Activated T-cell treated with anti-CD3 and anti-CD28 coated beads, Interleukin-2, amount 50 U/mL, for 24 hours (primary cell): Measurements from ENCODE around the gene CGNL1.

Source experiments
- DNase-seq: peaks from one replicate; pipeline ENCODE4 v3.0.0-alpha.2; 2020
- H3K27ac Mint-ChIP-seq: 2 replicates; pipeline ENCODE4 v1.8.0; 2020; ENCODE audit warnings: mild to moderate bottlenecking, mixed read lengths
- H3K27me3 Mint-ChIP-seq: 2 replicates; pipeline ENCODE4 v1.8.0; 2020; ENCODE audit warnings: mixed read lengths
- H3K36me3 Mint-ChIP-seq: 2 replicates; pipeline ENCODE4 v1.8.0; 2020; ENCODE audit warnings: low read depth, mixed read lengths
- H3K4me1 Mint-ChIP-seq: 2 replicates; pipeline ENCODE4 v1.8.0; 2020; ENCODE audit warnings: low read depth, mixed read lengths
- H3K4me3 Mint-ChIP-seq: 2 replicates; pipeline ENCODE4 v1.8.0; 2020; ENCODE audit warnings: mild to moderate bottlenecking, moderate library complexity, mixed read lengths
- H3K9me3 Mint-ChIP-seq: 2 replicates; pipeline ENCODE4 v1.8.0; 2020; ENCODE audit warnings: mixed read lengths

CGNL1 gene

DNA sequence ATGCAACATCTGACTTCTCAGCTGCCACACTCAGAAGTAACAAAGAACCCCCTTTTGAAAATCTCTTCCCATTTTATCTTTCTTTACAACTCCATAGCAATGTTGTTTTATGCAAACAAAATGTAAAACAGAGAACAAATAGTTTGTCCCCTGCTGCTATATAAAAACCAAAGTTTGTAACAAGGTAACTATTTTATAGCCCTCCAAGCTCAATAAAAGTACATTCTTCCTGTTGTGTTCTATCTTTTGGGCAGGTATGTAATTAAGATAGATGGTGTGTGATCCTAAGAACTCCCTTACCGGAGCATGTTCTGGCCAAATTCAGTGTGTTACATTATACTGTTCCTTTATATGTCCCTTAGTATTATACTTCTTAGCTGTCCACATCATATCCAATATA is 12.6 kb upstream of the CGNL1 start:
- H3K27ac Mint-ChIP-seq = no peak overlapping the region
- no peak overlapping the region for H3K4me3 Mint-ChIP-seq
- no peaks in the 10 kb centered on the region for H3K27me3 Mint-ChIP-seq
- no peaks in the 10 kb centered on the region for H3K4me1 Mint-ChIP-seq
- no peaks in the 10 kb centered on the region for H3K9me3 Mint-ChIP-seq
- H3K36me3 Mint-ChIP-seq = no peaks in the 10 kb centered on the region
- DNase-seq = no peak

- H3K9me3 Mint-ChIP-seq = no peaks in the 10 kb centered on the region
- H3K36me3 Mint-ChIP-seq = no peaks in the 10 kb centered on the region
- DNase-seq = no peak
- H3K27me3 Mint-ChIP-seq = no peaks in the 10 kb centered on the region
- no peaks in the 10 kb centered on the region for H3K4me1 Mint-ChIP-seq
- no peak overlapping the region for H3K27ac Mint-ChIP-seq
- no peak overlapping the region for H3K4me3 Mint-ChIP-seq
Observed at GRCh38 chr15:57364282-57365007, 11.9 kb upstream of the CGNL1 start.

DNA sequence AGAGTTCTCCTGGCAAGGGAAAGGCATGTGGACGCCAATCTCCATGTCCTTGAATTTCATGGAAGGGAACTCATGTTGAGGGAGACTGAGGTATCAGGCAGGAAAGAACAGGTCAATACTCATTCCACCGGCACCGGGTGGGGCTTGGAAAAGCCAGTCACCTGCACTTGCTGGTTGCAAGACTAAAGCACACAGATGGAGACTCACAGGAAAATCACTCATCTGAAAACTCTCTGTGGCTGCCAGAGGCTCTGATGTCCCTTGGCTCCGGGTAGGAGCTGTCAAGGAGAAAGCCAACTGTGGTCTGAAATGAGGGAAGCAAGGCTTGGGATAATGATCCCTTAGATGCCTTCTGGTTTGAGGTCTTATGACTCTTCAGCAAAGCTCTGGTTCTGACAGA is 8.7 kb upstream of the CGNL1 start:
- H3K36me3 Mint-ChIP-seq = no peaks in the 10 kb centered on the region
- no peaks in the 10 kb centered on the region for H3K4me1 Mint-ChIP-seq
- H3K4me3 Mint-ChIP-seq = no peak overlapping the region
- no peak overlapping the region for H3K27ac Mint-ChIP-seq
- H3K9me3 Mint-ChIP-seq = no peaks in the 10 kb centered on the region
- H3K27me3 Mint-ChIP-seq = peaks cover 3% of the 10 kb centered on the region
- DNase-seq = no peak

GRCh38 chr15:57370929-57371328 is 5.4 kb upstream of the CGNL1 start:
- Mint-ChIP-seq H3K9me3 (no peaks in the 10 kb centered on the region), H3K4me1 (peaks cover 2% of the 10 kb centered on the region), H3K4me3 (no peak overlapping the region), H3K36me3 (no peaks in the 10 kb centered on the region), H3K27ac (no peak overlapping the region), H3K27me3 (peaks cover 32% of the 10 kb centered on the region)
- DNase-seq = no peak

DNA sequence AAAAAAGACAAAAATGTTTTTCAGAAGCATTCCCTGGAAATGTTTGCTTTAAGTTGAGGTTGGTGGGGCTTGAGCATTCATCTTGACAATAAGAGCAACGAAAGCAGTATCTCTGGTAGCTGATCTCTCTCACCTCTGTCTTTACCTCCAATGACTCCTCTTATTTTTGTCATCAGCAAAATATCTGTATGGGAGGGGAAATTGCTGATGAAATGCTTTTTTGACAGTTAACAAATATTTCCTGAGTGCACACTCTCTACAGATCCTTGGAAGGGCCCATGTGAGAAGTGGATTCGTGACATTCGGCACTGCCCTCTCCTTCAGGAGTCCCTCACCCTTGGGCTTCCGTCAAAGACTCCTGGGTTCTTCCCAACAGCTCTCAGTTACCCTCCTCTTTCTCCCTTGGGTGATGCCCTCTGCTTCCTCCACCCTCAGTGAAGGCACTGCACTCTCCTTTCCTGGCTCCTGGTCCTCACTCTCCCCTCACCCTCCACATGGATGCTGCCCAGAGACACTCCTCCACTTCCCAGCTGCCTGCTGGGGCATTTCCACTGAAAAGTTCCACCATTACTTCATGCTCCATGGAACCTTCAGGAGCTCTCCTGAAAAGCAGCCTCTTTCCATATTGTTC is 2.9 kb upstream of the CGNL1 start:
- Mint-ChIP-seq H3K27me3 (peaks cover 49% of the 10 kb centered on the region), H3K9me3 (no peaks in the 10 kb centered on the region), H3K4me3 (no peak overlapping the region)

DNA sequence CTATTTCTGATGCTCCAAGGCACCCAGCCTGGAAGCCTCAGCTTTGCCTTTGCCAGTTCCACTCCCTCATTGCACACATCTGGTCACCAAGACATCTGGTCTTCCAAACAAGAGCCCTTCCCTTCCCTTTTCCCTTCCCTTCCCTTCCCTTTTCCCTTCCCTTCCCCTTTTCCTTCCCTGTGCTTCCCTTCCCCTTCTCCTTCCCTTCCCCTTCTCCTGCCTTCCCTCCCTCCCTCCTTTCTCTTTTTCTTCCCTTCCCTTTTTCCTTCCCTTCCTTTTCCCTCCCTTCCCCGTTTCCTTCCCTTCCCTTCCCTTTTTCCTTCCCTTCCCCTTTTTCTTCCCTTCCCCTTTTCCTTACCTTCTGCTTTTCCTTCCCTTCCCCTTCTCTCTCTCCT is 2.4 kb upstream of the CGNL1 start:
- H3K27ac Mint-ChIP-seq = no peak overlapping the region
- DNase-seq = no peak
- peaks cover 11% of the 10 kb centered on the region for H3K4me1 Mint-ChIP-seq
- H3K9me3 Mint-ChIP-seq = no peaks in the 10 kb centered on the region
- peaks cover 54% of the 10 kb centered on the region for H3K27me3 Mint-ChIP-seq
- no peaks in the 10 kb centered on the region for H3K36me3 Mint-ChIP-seq
- no peak overlapping the region for H3K4me3 Mint-ChIP-seq

More for the DNA sequence above, 2.9 kb upstream of the CGNL1 start:
- H3K4me1 Mint-ChIP-seq = peaks cover 11% of the 10 kb centered on the region
- no peak overlapping the region for H3K27ac Mint-ChIP-seq
- DNase-seq = no peak
- no peaks in the 10 kb centered on the region for H3K36me3 Mint-ChIP-seq

DNA sequence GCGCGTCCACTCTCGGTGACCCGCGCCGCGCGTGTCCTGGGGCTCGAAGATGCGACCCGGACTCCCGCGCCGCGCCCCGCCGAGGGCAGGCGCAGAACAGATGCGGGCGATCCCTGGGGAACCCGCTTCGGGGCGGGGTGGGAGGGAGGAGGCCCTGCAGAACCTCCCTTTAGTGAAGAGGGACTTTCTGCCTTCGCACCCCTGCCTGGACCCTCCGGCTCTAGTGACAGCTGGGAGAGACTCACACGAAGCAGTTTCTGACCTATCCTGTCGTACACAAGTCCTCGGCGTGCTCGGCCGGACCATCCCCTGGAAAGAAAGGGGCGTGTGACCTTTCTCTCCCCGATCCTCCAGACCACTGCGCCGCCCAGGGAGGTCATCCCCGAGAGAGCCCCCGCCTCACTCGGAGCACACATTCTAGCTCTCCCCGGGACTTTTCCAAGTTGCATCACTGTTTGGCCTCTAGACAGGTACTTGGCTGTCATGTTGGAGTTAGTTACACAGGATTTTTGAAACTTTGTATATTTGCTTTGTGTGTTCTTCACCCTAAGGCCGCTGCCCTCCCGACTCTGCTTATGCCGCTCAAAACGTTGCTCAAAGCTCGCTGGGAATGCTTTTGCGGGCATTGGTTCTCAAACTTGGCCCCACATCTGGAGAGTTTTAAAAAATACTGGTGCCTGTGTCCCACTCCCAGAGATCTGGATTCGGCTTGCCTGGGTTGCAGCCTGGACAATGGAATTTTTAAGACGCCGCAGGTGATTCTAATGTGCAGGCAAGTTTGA is 582 bp downstream of the CGNL1 start:
- DNase-seq = no peak
- Mint-ChIP-seq H3K27me3 (peaks cover 78% of the 10 kb centered on the region), H3K27ac (no peak overlapping the region), H3K36me3 (no peaks in the 10 kb centered on the region), H3K9me3 (no peaks in the 10 kb centered on the region), H3K4me3 (peak overlapping the region; percentile 47), H3K4me1 (peaks cover 11% of the 10 kb centered on the region)

DNA sequence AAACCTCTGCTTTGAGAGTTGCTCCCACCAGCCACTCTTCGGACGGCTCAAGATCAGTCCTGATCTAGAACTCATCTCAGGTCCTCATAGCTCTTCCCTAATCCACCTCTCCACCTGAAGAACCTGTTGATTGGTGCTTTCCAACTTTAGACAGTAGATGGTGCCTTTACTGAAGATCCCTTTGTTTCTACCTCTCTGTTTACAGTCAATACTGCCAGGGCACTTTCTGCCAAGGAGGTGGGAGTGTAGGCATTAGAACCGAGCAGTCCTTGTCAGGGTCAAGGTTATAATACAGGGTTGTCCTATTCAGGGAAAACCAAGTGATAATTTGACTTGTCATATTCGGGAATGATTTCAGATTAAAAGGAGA is 1.2 kb downstream of the CGNL1 start:
- H3K4me3 Mint-ChIP-seq = peak overlapping the region; percentile 47
- H3K9me3 Mint-ChIP-seq = no peaks in the 10 kb centered on the region
- no peak overlapping the region for H3K27ac Mint-ChIP-seq
- no peaks in the 10 kb centered on the region for H3K36me3 Mint-ChIP-seq
- H3K4me1 Mint-ChIP-seq = peaks cover 11% of the 10 kb centered on the region
- DNase-seq = no peak
- peaks cover 77% of the 10 kb centered on the region for H3K27me3 Mint-ChIP-seq

- Mint-ChIP-seq H3K4me1 (peaks cover 11% of the 10 kb centered on the region), H3K27ac (no peak overlapping the region), H3K9me3 (no peaks in the 10 kb centered on the region), H3K36me3 (no peaks in the 10 kb centered on the region), H3K27me3 (peaks cover 65% of the 10 kb centered on the region), H3K4me3 (no peak overlapping the region)
- DNase-seq = no peak
Observed at GRCh38 chr15:57379487-57379886, 3.2 kb downstream of the CGNL1 start.

DNA sequence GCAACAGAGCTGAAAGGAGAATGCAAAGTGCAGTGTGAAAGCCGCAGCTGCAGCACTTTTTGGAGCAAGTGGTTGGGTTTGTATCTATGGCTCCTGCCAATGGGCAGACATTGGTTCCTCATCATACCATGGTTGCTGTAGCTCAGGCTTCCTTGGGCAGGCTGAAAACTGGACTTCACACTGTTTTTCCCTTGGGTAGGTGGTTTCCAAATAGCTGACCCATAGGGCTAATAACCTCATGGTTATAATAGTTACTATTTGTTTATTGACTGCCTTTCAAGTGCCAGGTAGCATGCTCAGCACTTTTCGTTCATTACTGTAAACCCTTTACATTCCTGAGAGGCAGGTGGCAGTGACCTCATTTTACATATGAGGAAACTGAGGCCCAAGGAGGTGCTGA is 4.5 kb downstream of the CGNL1 start:
- Mint-ChIP-seq H3K27me3 (peaks cover 53% of the 10 kb centered on the region), H3K4me3 (no peak overlapping the region), H3K9me3 (no peaks in the 10 kb centered on the region)

GRCh38 chr15:57382215-57382614 is 5.9 kb downstream of the CGNL1 start:
- Mint-ChIP-seq H3K4me3 (no peak overlapping the region), H3K36me3 (no peaks in the 10 kb centered on the region), H3K27me3 (peaks cover 45% of the 10 kb centered on the region), H3K4me1 (peaks cover 3% of the 10 kb centered on the region), H3K27ac (no peak overlapping the region), H3K9me3 (no peaks in the 10 kb centered on the region)
- no peak for DNase-seq

More for the DNA sequence above, 4.5 kb downstream of the CGNL1 start:
- DNase-seq = no peak
- Mint-ChIP-seq H3K4me1 (peaks cover 10% of the 10 kb centered on the region), H3K36me3 (no peaks in the 10 kb centered on the region), H3K27ac (no peak overlapping the region)

DNA sequence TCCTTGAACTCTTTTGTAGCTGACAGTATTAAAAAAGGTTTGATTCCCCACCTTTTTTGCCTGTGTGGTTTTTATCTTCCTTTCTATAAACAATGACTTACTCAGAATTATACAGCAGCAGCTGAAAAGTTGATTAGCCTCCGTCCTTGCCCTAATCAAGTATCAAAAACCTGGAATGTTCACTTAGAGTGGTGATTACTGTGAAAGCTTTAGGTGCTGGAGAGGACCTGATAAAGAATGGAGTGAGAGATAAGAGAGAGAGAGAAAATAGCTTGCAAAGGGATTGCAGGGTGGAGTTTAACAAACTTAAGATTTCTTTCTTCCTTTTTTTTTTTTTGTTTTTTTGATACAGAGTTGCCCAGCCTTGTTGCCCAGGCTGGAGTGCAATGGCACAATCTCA is 6.7 kb downstream of the CGNL1 start:
- no peaks in the 10 kb centered on the region for H3K36me3 Mint-ChIP-seq
- no peak for DNase-seq
- H3K27ac Mint-ChIP-seq = no peak overlapping the region

GRCh38 chr15:57384024-57384423 is 7.7 kb downstream of the CGNL1 start:
- H3K27ac Mint-ChIP-seq = no peak overlapping the region
- no peaks in the 10 kb centered on the region for H3K36me3 Mint-ChIP-seq
- no peak for DNase-seq
- no peaks in the 10 kb centered on the region for H3K4me1 Mint-ChIP-seq
- peaks cover 29% of the 10 kb centered on the region for H3K27me3 Mint-ChIP-seq
- H3K9me3 Mint-ChIP-seq = no peaks in the 10 kb centered on the region
- H3K4me3 Mint-ChIP-seq = no peak overlapping the region

More for the DNA sequence above, 6.7 kb downstream of the CGNL1 start:
- Mint-ChIP-seq H3K4me3 (no peak overlapping the region), H3K9me3 (no peaks in the 10 kb centered on the region), H3K27me3 (peaks cover 38% of the 10 kb centered on the region), H3K4me1 (no peaks in the 10 kb centered on the region)

DNA sequence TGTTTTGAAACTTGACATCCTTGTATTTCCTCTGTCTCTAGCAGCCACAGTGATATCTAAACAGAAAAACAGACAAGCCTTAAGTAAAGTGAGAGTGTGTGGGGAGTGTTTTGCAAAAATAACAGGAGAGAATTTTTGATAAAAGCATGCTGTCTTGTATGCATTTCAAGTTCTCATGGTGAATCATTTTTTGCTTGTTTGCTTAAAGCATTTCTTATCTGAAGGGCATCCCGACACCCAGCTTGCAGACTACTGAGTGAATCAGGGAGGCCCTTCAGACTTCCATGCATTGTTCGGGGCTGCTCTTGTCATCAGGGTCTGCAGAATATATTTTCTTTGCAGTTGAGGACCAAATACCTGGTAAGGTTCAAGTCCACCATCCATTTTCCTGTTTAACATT is 8.5 kb downstream of the CGNL1 start:
- no peaks in the 10 kb centered on the region for H3K9me3 Mint-ChIP-seq
- H3K4me1 Mint-ChIP-seq = no peaks in the 10 kb centered on the region
- no peak overlapping the region for H3K27ac Mint-ChIP-seq
- H3K4me3 Mint-ChIP-seq = no peak overlapping the region
- peaks cover 22% of the 10 kb centered on the region for H3K27me3 Mint-ChIP-seq
- H3K36me3 Mint-ChIP-seq = no peaks in the 10 kb centered on the region
- no peak for DNase-seq

DNA sequence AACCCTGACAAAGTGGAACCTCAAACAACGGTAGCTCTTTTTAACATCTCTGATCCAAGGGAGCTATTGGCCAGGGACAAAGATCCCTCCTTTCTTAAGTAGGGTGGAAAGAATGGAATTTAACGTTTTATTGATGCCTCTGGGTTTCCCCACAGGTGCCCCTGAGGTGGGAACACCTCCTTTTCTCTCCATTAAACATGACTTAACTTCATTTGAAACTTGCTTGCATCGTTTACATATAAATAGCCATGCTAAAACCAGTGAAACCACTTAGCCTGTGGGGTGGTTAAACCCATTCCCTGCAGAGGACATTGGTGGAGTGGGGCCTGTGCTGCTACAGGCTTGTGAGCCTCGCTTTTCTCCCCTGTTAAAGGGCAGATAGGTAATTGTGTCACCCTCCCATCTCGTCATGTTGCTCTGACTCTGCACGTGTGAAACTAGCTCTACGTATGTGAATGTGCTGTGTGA is 9.7 kb downstream of the CGNL1 start:
- Mint-ChIP-seq H3K9me3 (no peaks in the 10 kb centered on the region), H3K27me3 (peaks cover 12% of the 10 kb centered on the region), H3K27ac (no peak overlapping the region), H3K4me1 (no peaks in the 10 kb centered on the region), H3K36me3 (no peaks in the 10 kb centered on the region), H3K4me3 (no peak overlapping the region)
- DNase-seq = no peak
